ENCODE data around the gene VSNL1. TPM values are rescaled to one million over a fixed set of nuclear protein-coding genes. Genes with fewer than 3 reads are reported as not detected.

The VSNL1 gene
- total RNA-seq, 3 donors from 2014 or later, result 2.1 to 5.4 (median 2.1) TPM

- intact Hi-C loops (cut with DNase I, micrococcal nuclease), result no loop called here
- Histone ChIP-seq H3K36me3 (ENCODE audit: low read depth) (no peaks in the 10 kb centered on the region), H3K4me3 (no peak overlapping the region)
Observed at GRCh38 chr2:17680119-17680518, 139.6 kb downstream of the VSNL1 start.

GRCh38 chr2:17682098-17682857 is 141.8 kb downstream of the VSNL1 start:
- ATAC-seq, result no peak
- intact Hi-C loops (cut with DNase I, micrococcal nuclease), result no loop called here
- Histone ChIP-seq H3K9me3 (no peaks in the 10 kb centered on the region), H3K4me1 (ENCODE audit: low read depth) (no peaks in the 10 kb centered on the region), H3K4me3 (no peak overlapping the region), H3K36me3 (ENCODE audit: low read depth) (no peaks in the 10 kb centered on the region)
- TF ChIP-seq CTCF (IDR thresholded peaks at IDR 0.05), result no peak
- no peak for DNase-seq

More at GRCh38 chr2:17680119-17680518, 139.6 kb downstream of the VSNL1 start:
- H3K9me3 ChIP-seq, result no peaks in the 10 kb centered on the region
- ATAC-seq (no peak), DNase-seq (no peak)
- TF ChIP-seq CTCF (IDR thresholded peaks at IDR 0.05), result no peak
- H3K4me1 ChIP-seq (ENCODE audit: low read depth), result no peaks in the 10 kb centered on the region

GRCh38 chr2:17683981-17684380 is 143.5 kb downstream of the VSNL1 start:
- ATAC-seq, result no peak
- intact Hi-C loops (cut with DNase I, micrococcal nuclease), result no loop called here
- no peak for DNase-seq

GRCh38 chr2:17688600-17688999 is 148.1 kb downstream of the VSNL1 start:
- no peak for DNase-seq
- no peak for TF ChIP-seq CTCF (IDR thresholded peaks at IDR 0.05)
- ATAC-seq, result no peak
- Histone ChIP-seq H3K4me1 (ENCODE audit: low read depth) (no peaks in the 10 kb centered on the region), H3K36me3 (ENCODE audit: low read depth) (no peaks in the 10 kb centered on the region), H3K4me3 (no peak overlapping the region), H3K9me3 (no peaks in the 10 kb centered on the region)
- intact Hi-C loops (cut with DNase I, micrococcal nuclease), result no loop called here

More at GRCh38 chr2:17683981-17684380, 143.5 kb downstream of the VSNL1 start:
- Histone ChIP-seq H3K4me1 (ENCODE audit: low read depth) (no peaks in the 10 kb centered on the region), H3K36me3 (ENCODE audit: low read depth) (no peaks in the 10 kb centered on the region), H3K9me3 (no peaks in the 10 kb centered on the region), H3K4me3 (no peak overlapping the region)
- no peak for TF ChIP-seq CTCF (IDR thresholded peaks at IDR 0.05)

GRCh38 chr2:17689010-17689409 is 148.5 kb downstream of the VSNL1 start:
- intact Hi-C loops (cut with DNase I, micrococcal nuclease), result no loop called here
- ATAC-seq, result no peak
- H3K36me3 ChIP-seq (ENCODE audit: low read depth), result no peaks in the 10 kb centered on the region
- no peaks in the 10 kb centered on the region for H3K9me3 ChIP-seq
- no peaks in the 10 kb centered on the region for H3K4me1 ChIP-seq (ENCODE audit: low read depth)
- no peak for DNase-seq
- TF ChIP-seq CTCF (IDR thresholded peaks at IDR 0.05), result no peak
- no peak overlapping the region for H3K4me3 ChIP-seq
